Measurements from ENCODE around the gene LYPD6.

LYPD6 gene

GRCh38 chr2:149332364-149332763 is 2.0 kb downstream of the LYPD6 start:
- Histone ChIP-seq H4K12ac (ENCODE audit: low read depth, low read length) (no peak overlapping the region), H2AFZ (ENCODE audit: insufficient read depth, low read length, poor library complexity) (no peak overlapping the region)
- WGBS (ENCODE audit: extremely low coverage, insufficient coverage, insufficient read length) = no CpG with 5 or more reads among the region's 2 CpGs

GRCh38 chr2:149333636-149334035 is 3.2 kb downstream of the LYPD6 start:
- H2AK5ac ChIP-seq (ENCODE audit: low read length) = no peak overlapping the region
- peak overlapping the region; percentile 15 for H3K4me2 ChIP-seq (ENCODE audit: low read length)
- H3K4me1 ChIP-seq (ENCODE audit: control insufficient read depth in 1 of 2, insufficient read depth in 2 of 2, low read length in 2 of 2) = peaks cover 4 to 5% of the 10 kb centered on the region in 2 experiments
- no peak overlapping the region for H3K18ac ChIP-seq (ENCODE audit: low read length)
- peak in 1 of 2 donors; percentile 78 for DNase-seq
- H4K12ac ChIP-seq (ENCODE audit: low read depth, low read length) = no peak overlapping the region
- no peak overlapping the region for H4K8ac ChIP-seq (ENCODE audit: low read depth, low read length)
- H3K4ac ChIP-seq (ENCODE audit: low read depth, low read length) = peak overlapping the region; percentile 80
- peaks cover 22% of the 10 kb centered on the region for H3K79me2 ChIP-seq (ENCODE audit: control insufficient read depth, insufficient read depth, low read length, poor library complexity)
- no peak overlapping the region for H2BK12ac ChIP-seq (ENCODE audit: low read length)
- no peak overlapping the region for H3K9ac ChIP-seq (ENCODE audit: low read length)
- no peak overlapping the region for H3K23ac ChIP-seq (ENCODE audit: low read length)
- no peak overlapping the region for H4K91ac ChIP-seq (ENCODE audit: low read depth, low read length)
- H3K79me1 ChIP-seq (ENCODE audit: low read length) = peaks cover 17% of the 10 kb centered on the region
- no peaks in the 10 kb centered on the region for H3K9me3 ChIP-seq (ENCODE audit: insufficient read depth, low read depth, low read length)
- no peak overlapping the region for H3K4me3 ChIP-seq (ENCODE audit: low read depth, low read length)
- WGBS (ENCODE audit: extremely low coverage, insufficient coverage, insufficient read length) = no CpG with 5 or more reads among the region's 3 CpGs
- no peak overlapping the region for H2BK120ac ChIP-seq (ENCODE audit: insufficient read depth, low read length, poor library complexity)
- H3K27me3 ChIP-seq (ENCODE audit: insufficient read depth, low read length) = no peaks in the 10 kb centered on the region
- H3K14ac ChIP-seq (ENCODE audit: low read length) = no peak overlapping the region
- no peaks in the 10 kb centered on the region for H3K36me3 ChIP-seq (ENCODE audit: control insufficient read depth in 1 of 2, insufficient read depth in 2 of 2, low read length in 2 of 2)
- no peak overlapping the region for H2BK5ac ChIP-seq (ENCODE audit: low read depth, low read length, poor library complexity)
- H2AFZ ChIP-seq (ENCODE audit: insufficient read depth, low read length, poor library complexity) = no peak overlapping the region
- no peak overlapping the region for H3K27ac ChIP-seq (ENCODE audit: low read depth, low read length)

More at GRCh38 chr2:149332364-149332763, 2.0 kb downstream of the LYPD6 start:
- peaks cover 7 to 9% of the 10 kb centered on the region in 2 experiments for H3K4me1 ChIP-seq (ENCODE audit: control insufficient read depth in 1 of 2, insufficient read depth in 2 of 2, low read length in 2 of 2)
- no peaks in the 10 kb centered on the region for H3K27me3 ChIP-seq (ENCODE audit: insufficient read depth, low read length)
- H3K14ac ChIP-seq (ENCODE audit: low read length) = no peak overlapping the region
- H3K4me3 ChIP-seq (ENCODE audit: low read depth, low read length) = no peak overlapping the region
- no peak overlapping the region for H2BK12ac ChIP-seq (ENCODE audit: low read length)
- H3K4me2 ChIP-seq (ENCODE audit: low read length) = peak overlapping the region; percentile 80
- no peak overlapping the region for H3K9ac ChIP-seq (ENCODE audit: low read length)
- no peak overlapping the region for H3K23ac ChIP-seq (ENCODE audit: low read length)
- no peaks in the 10 kb centered on the region for H3K36me3 ChIP-seq (ENCODE audit: control insufficient read depth in 1 of 2, insufficient read depth in 2 of 2, low read length in 2 of 2)
- H2BK120ac ChIP-seq (ENCODE audit: insufficient read depth, low read length, poor library complexity) = no peak overlapping the region
- H3K27ac ChIP-seq (ENCODE audit: low read depth, low read length) = no peak overlapping the region
- H4K8ac ChIP-seq (ENCODE audit: low read depth, low read length) = no peak overlapping the region
- peaks cover 22% of the 10 kb centered on the region for H3K79me2 ChIP-seq (ENCODE audit: control insufficient read depth, insufficient read depth, low read length, poor library complexity)
- no peak overlapping the region for H2BK5ac ChIP-seq (ENCODE audit: low read depth, low read length, poor library complexity)
- no peak overlapping the region for H4K91ac ChIP-seq (ENCODE audit: low read depth, low read length)
- no peak overlapping the region for H2AK5ac ChIP-seq (ENCODE audit: low read length)
- peaks cover 19% of the 10 kb centered on the region for H3K79me1 ChIP-seq (ENCODE audit: low read length)
- DNase-seq = no peak
- peak overlapping the region; percentile 62 for H3K4ac ChIP-seq (ENCODE audit: low read depth, low read length)
- H3K9me3 ChIP-seq (ENCODE audit: insufficient read depth, low read depth, low read length) = no peaks in the 10 kb centered on the region
- H3K18ac ChIP-seq (ENCODE audit: low read length) = no peak overlapping the region

- Histone ChIP-seq H2AK5ac (ENCODE audit: low read length) (no peak overlapping the region), H2BK5ac (ENCODE audit: low read depth, low read length, poor library complexity) (no peak overlapping the region), H3K4me1 (ENCODE audit: control insufficient read depth in 1 of 2, insufficient read depth in 2 of 2, low read length in 2 of 2) (peaks cover 5% of the 10 kb centered on the region in 2 experiments), H2BK120ac (ENCODE audit: insufficient read depth, low read length, poor library complexity) (no peak overlapping the region), H3K18ac (ENCODE audit: low read length) (no peak overlapping the region), H4K91ac (ENCODE audit: low read depth, low read length) (no peak overlapping the region), H4K12ac (ENCODE audit: low read depth, low read length) (no peak overlapping the region), H2BK12ac (ENCODE audit: low read length) (no peak overlapping the region), H3K9me3 (ENCODE audit: insufficient read depth, low read depth, low read length) (no peaks in the 10 kb centered on the region), H3K4me2 (ENCODE audit: low read length) (no peak overlapping the region), H3K36me3 (ENCODE audit: control insufficient read depth in 1 of 2, insufficient read depth in 2 of 2, low read length in 2 of 2) (no peaks in the 10 kb centered on the region), H3K14ac (ENCODE audit: low read length) (no peak overlapping the region), H3K4ac (ENCODE audit: low read depth, low read length) (no peak overlapping the region), H3K9ac (ENCODE audit: low read length) (no peak overlapping the region), H2AFZ (ENCODE audit: insufficient read depth, low read length, poor library complexity) (no peak overlapping the region), H3K23ac (ENCODE audit: low read length) (no peak overlapping the region), H4K8ac (ENCODE audit: low read depth, low read length) (no peak overlapping the region), H3K27ac (ENCODE audit: low read depth, low read length) (no peak overlapping the region), H3K79me2 (ENCODE audit: control insufficient read depth, insufficient read depth, low read length, poor library complexity) (peaks cover 23% of the 10 kb centered on the region), H3K79me1 (ENCODE audit: low read length) (peaks cover 17% of the 10 kb centered on the region), H3K27me3 (ENCODE audit: insufficient read depth, low read length) (no peaks in the 10 kb centered on the region), H3K4me3 (ENCODE audit: low read depth, low read length) (no peak overlapping the region)
- peak in 1 of 2 donors; percentile 69 for DNase-seq
- WGBS (ENCODE audit: extremely low coverage, insufficient coverage, insufficient read length) = no CpG with 5 or more reads among the region's 2 CpGs
Measured at GRCh38 chr2:149334156-149334555, 3.8 kb downstream of the LYPD6 start.

GRCh38 chr2:149339324-149339723 is 8.9 kb downstream of the LYPD6 start:
- Histone ChIP-seq H3K18ac (ENCODE audit: low read length) (no peak overlapping the region), H3K79me2 (ENCODE audit: control insufficient read depth, insufficient read depth, low read length, poor library complexity) (peaks cover 4% of the 10 kb centered on the region), H2BK12ac (ENCODE audit: low read length) (no peak overlapping the region), H3K23ac (ENCODE audit: low read length) (no peak overlapping the region), H2BK120ac (ENCODE audit: insufficient read depth, low read length, poor library complexity) (no peak overlapping the region), H3K36me3 (ENCODE audit: control insufficient read depth in 1 of 2, insufficient read depth in 2 of 2, low read length in 2 of 2) (no peaks in the 10 kb centered on the region), H2AK5ac (ENCODE audit: low read length) (no peak overlapping the region), H3K14ac (ENCODE audit: low read length) (no peak overlapping the region), H2BK5ac (ENCODE audit: low read depth, low read length, poor library complexity) (no peak overlapping the region), H3K4ac (ENCODE audit: low read depth, low read length) (peak overlapping the region; percentile 93), H3K4me2 (ENCODE audit: low read length) (no peak overlapping the region), H3K27me3 (ENCODE audit: insufficient read depth, low read length) (no peaks in the 10 kb centered on the region), H4K12ac (ENCODE audit: low read depth, low read length) (no peak overlapping the region), H4K91ac (ENCODE audit: low read depth, low read length) (no peak overlapping the region), H3K9me3 (ENCODE audit: insufficient read depth, low read depth, low read length) (no peaks in the 10 kb centered on the region), H3K9ac (ENCODE audit: low read length) (no peak overlapping the region), H3K4me1 (ENCODE audit: control insufficient read depth in 1 of 2, insufficient read depth in 2 of 2, low read length in 2 of 2) (peaks cover 7 to 9% of the 10 kb centered on the region in 2 experiments), H3K27ac (ENCODE audit: low read depth, low read length) (no peak overlapping the region), H4K8ac (ENCODE audit: low read depth, low read length) (no peak overlapping the region), H2AFZ (ENCODE audit: insufficient read depth, low read length, poor library complexity) (no peak overlapping the region), H3K79me1 (ENCODE audit: low read length) (peaks cover 8% of the 10 kb centered on the region), H3K4me3 (ENCODE audit: low read depth, low read length) (no peak overlapping the region)
- DNase-seq = no peak
- no CpG with 5 or more reads among the region's 2 CpGs for WGBS (ENCODE audit: extremely low coverage, insufficient coverage, insufficient read length)
